Left ventricle myocardium inferior (tissue), 1 donor: ENCODE measurements around the gene GDF7. TPM values are rescaled to one million over a fixed set of nuclear protein-coding genes. Genes with fewer than 3 reads are reported as not detected.
A peak's percentile ranks its signal among the peaks of the same experiment; 100 is the strongest.

Experiments
- DNase-seq: peaks from one replicate; pipeline ENCODE4 v3.0.0-alpha.2; 2020
- H3K27ac ChIP-seq: fragments of 200-600 bp; replicated peaks from 2 replicates; pipeline ENCODE4 v1.8.0; 2021
- H3K27me3 ChIP-seq: fragments of 200-600 bp; 2 replicates; pipeline ENCODE4 v1.8.0; 2021; ENCODE audit warnings: low read depth
- H3K36me3 ChIP-seq: fragments of 200-600 bp; 2 replicates; pipeline ENCODE4 v1.8.0; 2021
- H3K4me1 ChIP-seq: fragments of 200-600 bp; 2 replicates; pipeline ENCODE4 v1.8.0; 2021
- H3K4me3 ChIP-seq: fragments of 200-600 bp; 2 replicates; pipeline ENCODE4 v1.8.0; 2021; ENCODE audit warnings: mild to moderate bottlenecking, moderate library complexity
- H3K9me3 ChIP-seq: fragments of 200-600 bp; replicated peaks from 2 replicates; pipeline ENCODE4 v1.8.0; 2021
- intact Hi-C: fragments of 100-400 bp; cut with micrococcal nuclease; formaldehyde crosslinking; loops from one replicate; pipeline ENCODE4 v1.11.0; 2022
- total RNA-seq: library from RNA; stranded (reverse); fragmentation: NEBNext Ultra II Directional; extraction: Animal tissue kit (Norgen Biotek cat#: 25700); gene quantifications from one replicate; pipeline ENCODE4 v1.2.1, GENCODE V29; 2021
- TF ChIP-seq, protein P1 (sequence below): fragments of 200-600 bp; IDR thresholded peaks from 2 replicates; pipeline ENCODE4 v1.8.0; 2021; ENCODE audit warnings: antibody characterized with exemption, mild to moderate bottlenecking, borderline replicate concordance
- donor health status: DM: no; HTN: yes; CAD: no; lungs with severe emphysema.

Gene GDF7
- total RNA-seq, 1 donor from 2014 or later: 0.58 TPM

DNA sequence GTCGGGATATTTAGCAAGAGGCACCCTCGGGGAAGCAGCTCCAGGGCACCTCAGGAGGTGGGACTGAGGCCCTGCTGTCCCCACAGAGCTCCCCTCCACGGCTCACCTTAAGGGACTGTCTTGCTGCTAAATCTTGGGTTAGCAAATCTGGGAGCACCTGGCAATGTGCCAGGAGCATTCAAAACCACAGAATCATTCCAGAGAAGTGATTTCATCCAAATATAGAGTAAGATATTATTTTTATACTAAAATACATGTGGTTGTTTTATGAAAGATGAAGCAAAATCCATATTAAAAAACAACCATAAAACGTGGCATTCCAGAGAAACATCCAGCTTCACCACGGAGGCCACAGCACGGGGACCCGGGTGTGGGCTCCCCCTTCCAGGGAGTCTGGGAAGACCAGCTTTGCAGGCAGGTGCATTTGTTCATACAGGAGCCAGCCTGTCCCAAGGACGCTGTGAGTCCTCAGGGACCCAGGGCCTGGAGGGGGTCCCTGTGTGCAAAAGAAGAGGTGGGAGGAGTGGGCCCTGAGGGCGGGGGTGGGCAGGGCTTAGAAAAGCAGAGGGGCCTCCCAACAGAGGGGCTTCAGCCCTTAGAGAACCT lies 32.3 kb upstream of the GDF7 start:
- peaks cover 65% of the 10 kb centered on the region for H3K4me1 ChIP-seq
- peak; percentile 24 for DNase-seq
- H3K9me3 ChIP-seq: no peaks in the 10 kb centered on the region
- intact Hi-C loops: no loop called here
- H3K4me3 ChIP-seq: no peak overlapping the region
- H3K36me3 ChIP-seq: peaks cover 16% of the 10 kb centered on the region
- no peaks in the 10 kb centered on the region for H3K27me3 ChIP-seq
- peak overlapping the region; percentile 85 for H3K27ac ChIP-seq
- TF ChIP-seq, protein P1, sequence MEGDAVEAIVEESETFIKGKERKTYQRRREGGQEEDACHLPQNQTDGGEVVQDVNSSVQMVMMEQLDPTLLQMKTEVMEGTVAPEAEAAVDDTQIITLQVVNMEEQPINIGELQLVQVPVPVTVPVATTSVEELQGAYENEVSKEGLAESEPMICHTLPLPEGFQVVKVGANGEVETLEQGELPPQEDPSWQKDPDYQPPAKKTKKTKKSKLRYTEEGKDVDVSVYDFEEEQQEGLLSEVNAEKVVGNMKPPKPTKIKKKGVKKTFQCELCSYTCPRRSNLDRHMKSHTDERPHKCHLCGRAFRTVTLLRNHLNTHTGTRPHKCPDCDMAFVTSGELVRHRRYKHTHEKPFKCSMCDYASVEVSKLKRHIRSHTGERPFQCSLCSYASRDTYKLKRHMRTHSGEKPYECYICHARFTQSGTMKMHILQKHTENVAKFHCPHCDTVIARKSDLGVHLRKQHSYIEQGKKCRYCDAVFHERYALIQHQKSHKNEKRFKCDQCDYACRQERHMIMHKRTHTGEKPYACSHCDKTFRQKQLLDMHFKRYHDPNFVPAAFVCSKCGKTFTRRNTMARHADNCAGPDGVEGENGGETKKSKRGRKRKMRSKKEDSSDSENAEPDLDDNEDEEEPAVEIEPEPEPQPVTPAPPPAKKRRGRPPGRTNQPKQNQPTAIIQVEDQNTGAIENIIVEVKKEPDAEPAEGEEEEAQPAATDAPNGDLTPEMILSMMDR: no peak

DNA sequence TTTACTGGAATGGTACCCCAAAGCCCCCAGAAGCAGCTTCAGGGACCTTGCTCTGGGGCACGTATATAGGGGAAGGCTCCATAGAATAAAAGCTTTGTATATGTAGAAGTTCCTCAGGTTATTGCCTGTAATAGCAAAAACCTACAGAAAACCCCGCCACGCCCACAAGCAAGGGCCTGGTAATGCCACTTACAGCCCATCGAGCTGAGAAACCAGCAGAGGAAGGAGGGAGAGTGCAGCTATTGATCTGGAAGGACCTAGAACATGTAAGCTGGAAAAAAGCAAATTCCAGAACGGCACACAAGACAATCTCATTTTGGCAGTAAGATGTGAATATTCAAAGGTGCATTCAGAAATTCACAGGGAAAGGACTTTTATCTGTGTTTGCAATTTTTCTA lies 31.8 kb upstream of the GDF7 start:
- DNase-seq: peak; percentile 9
- Histone ChIP-seq H3K9me3 (no peaks in the 10 kb centered on the region), H3K4me1 (peaks cover 70% of the 10 kb centered on the region), H3K4me3 (no peak overlapping the region), H3K27ac (peak overlapping the region; percentile 85), H3K36me3 (peaks cover 20% of the 10 kb centered on the region), H3K27me3 (no peaks in the 10 kb centered on the region)
- TF ChIP-seq, protein P1: no peak
- intact Hi-C loops: no loop called here

DNA sequence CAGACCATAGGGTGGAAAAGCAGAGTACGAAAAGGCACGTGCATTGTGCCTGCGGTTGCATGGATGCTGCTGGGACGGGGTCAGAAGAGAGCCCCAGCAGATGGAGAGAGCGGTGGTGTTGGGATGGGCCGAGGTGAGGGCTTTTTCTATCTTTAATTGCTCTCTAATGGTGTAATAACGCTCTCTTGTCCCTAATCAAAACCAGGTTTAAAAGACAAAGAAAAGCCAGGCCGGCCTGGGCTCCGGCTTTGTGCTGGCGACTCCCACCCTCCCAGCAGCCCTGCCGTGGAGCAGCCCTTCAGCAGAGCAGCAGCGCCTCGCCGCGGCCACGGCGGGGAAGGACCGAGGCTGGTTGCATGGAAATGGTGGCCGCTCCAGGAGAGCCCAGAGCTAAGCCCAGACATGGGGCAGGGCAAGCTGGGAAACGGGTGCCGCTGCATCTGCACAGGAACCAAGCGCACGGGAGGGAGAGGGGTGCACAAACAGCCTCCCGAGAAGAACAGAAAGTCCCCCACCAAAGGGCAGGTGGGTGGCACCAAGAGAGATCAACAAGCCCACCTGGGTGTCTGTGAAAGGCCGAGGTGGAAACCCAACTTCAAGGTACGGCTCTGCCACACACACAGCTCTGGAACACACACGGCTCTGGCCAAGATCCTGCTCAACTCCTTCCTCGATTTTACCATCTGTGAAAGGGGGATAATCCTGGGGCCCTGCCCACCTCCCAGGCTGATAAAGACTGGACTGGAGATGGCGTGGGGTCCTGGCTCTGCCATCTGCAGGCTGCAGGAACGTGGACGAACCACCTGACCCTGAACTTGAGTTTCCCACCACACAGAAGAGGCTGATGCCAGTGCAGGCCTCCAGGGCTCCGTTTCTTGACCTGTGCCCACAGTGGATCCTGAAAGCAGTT lies 31.0 kb upstream of the GDF7 start:
- TF ChIP-seq, protein P1: peak; percentile 97
- peak; percentile 85 for DNase-seq
- Histone ChIP-seq H3K27ac (peak overlapping the region; percentile 85), H3K27me3 (no peaks in the 10 kb centered on the region), H3K4me1 (peaks cover 79% of the 10 kb centered on the region), H3K9me3 (no peaks in the 10 kb centered on the region), H3K36me3 (peaks cover 21% of the 10 kb centered on the region), H3K4me3 (peak overlapping the region; percentile 24)
- intact Hi-C loops: no loop called here

DNA sequence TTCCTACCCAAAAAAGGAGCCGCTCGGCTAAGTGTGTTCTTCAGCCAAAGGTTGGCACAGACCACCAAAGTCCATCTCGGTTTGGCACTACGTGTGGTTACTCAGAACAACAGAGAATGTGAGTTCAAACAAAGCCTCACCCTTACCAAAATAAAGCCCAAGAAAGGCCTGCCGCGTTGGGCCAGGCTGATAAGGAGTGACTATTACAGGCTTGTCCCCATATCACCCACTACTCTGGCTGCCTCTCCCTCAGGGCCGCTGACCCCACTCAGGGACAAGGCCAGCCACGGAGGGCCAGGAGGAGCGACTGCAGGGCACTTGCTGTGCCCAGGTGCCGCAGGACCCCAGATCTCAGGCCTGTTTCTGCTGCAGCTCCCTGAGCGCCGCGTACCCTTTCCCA lies 29.8 kb upstream of the GDF7 start:
- TF ChIP-seq, protein P1: no peak
- H3K27me3 ChIP-seq: no peaks in the 10 kb centered on the region
- no peak overlapping the region for H3K4me3 ChIP-seq
- H3K4me1 ChIP-seq: peaks cover 91% of the 10 kb centered on the region
- H3K36me3 ChIP-seq: peaks cover 21% of the 10 kb centered on the region
- intact Hi-C loops: no loop called here
- H3K27ac ChIP-seq: peak overlapping the region; percentile 85
- no peaks in the 10 kb centered on the region for H3K9me3 ChIP-seq
- DNase-seq: peak; percentile 50

DNA sequence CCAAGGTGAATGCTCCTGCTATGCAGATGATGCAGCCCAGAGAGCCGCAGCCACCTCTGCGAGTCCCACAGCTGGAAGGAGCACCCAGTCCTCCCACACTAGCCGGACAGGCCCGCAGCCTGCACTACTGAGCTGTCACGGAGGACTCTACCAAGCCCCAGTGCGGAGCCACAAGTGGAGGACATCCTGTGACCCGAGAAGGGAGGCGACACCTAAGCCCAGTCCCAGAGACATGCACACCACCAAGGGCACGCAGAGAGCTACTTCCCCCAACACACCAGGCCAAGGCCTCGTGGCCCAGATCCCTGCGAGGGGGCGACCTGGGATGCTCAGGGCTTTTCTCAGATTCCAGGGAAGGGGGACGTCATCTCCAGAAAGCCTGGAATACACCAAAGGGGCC lies 28.9 kb upstream of the GDF7 start:
- H3K27ac ChIP-seq: peak overlapping the region; percentile 85
- H3K4me1 ChIP-seq: peaks cover 99% of the 10 kb centered on the region
- H3K9me3 ChIP-seq: no peaks in the 10 kb centered on the region
- intact Hi-C loops: no loop called here
- H3K27me3 ChIP-seq: no peaks in the 10 kb centered on the region
- TF ChIP-seq, protein P1: no peak
- peaks cover 26% of the 10 kb centered on the region for H3K36me3 ChIP-seq
- H3K4me3 ChIP-seq: no peak overlapping the region
- DNase-seq: peak; percentile 14
